Left ventricle myocardium inferior (tissue), 1 donor: ENCODE data around the gene COQ5. TPM values are rescaled to one million over a fixed set of nuclear protein-coding genes. Genes with fewer than 3 reads are reported as not detected.
"Not testable (repeated sequence)": the region's sequence is repeated elsewhere in the genome, so short reads cannot be mapped to it uniquely, and the experiment has no call there.

ENCODE experiments used
- DNase-seq: peaks from one replicate; pipeline ENCODE4 v3.0.0-alpha.2; 2020
- H3K27ac ChIP-seq: fragments of 200-600 bp; replicated peaks from 2 replicates; pipeline ENCODE4 v1.8.0; 2021
- H3K27me3 ChIP-seq: fragments of 200-600 bp; 2 replicates; pipeline ENCODE4 v1.8.0; 2021; ENCODE audit warnings: low read depth
- H3K36me3 ChIP-seq: fragments of 200-600 bp; 2 replicates; pipeline ENCODE4 v1.8.0; 2021
- H3K4me1 ChIP-seq: fragments of 200-600 bp; 2 replicates; pipeline ENCODE4 v1.8.0; 2021
- H3K4me3 ChIP-seq: fragments of 200-600 bp; 2 replicates; pipeline ENCODE4 v1.8.0; 2021; ENCODE audit warnings: mild to moderate bottlenecking, moderate library complexity
- H3K9me3 ChIP-seq: fragments of 200-600 bp; replicated peaks from 2 replicates; pipeline ENCODE4 v1.8.0; 2021
- CTCF ChIP-seq: fragments of 200-600 bp; IDR thresholded peaks from 2 replicates; pipeline ENCODE4 v1.8.0; 2021; ENCODE audit warnings: antibody characterized with exemption, mild to moderate bottlenecking, borderline replicate concordance
- intact Hi-C: fragments of 100-400 bp; cut with micrococcal nuclease; formaldehyde crosslinking; loops from one replicate; pipeline ENCODE4 v1.11.0; 2022
- total RNA-seq: library from RNA; stranded (reverse); fragmentation: NEBNext Ultra II Directional; extraction: Animal tissue kit (Norgen Biotek cat#: 25700); gene quantifications from one replicate; pipeline ENCODE4 v1.2.1, GENCODE V29; 2021
- donor health status: DM: no; HTN: yes; CAD: no; lungs with severe emphysema.

Gene COQ5
- total RNA-seq, 1 donor from 2014 or later, result 41.8 TPM

DNA sequence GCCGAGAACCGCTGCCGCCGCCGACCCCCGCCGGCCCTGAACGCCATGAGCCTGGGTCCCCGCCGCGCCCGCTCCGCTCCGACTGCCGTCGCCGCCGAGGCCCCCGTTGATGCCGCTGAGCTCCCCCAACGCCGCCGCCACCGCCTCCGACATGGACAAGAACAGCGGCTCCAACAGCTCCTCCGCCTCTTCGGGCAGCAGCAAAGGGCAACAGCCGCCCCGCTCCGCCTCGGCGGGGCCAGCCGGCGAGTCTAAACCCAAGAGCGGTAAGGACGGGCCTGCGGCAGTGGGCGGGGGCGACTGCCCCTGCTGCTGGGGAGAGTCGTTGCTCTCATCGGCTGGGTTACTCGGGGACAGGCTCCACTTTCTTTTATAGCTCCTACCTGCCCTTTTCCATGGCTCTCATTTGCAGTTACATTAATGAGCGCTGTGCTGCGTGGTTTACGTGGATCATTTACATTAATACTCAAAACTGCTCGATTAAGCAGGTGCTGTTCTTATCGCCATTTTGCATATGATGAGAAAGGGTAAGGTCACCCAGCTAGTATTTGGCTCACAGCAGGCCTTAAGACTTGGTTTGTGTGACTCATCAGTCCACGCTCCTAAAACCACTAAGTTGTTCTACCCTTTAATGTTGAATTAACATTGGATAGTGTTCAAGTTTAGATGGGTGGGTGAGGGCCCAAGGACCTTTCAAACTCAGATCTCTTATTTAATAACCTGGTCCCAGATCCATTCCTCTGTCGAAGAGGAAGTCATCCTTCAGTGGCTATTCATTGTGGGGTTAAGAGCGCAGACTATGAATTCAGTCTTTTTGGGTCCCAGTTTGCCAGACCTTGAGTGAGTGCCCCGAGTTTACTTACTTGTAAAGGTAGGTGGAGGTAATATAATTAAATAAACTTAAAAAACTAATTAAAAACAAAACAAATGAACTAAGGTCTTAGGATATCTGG is 6.0 kb upstream of the COQ5 start:
- no peak for TF ChIP-seq CTCF
- DNase-seq, result peak; percentile 30
- Histone ChIP-seq H3K4me1 (peaks cover 58% of the 10 kb centered on the region), H3K27ac (peak overlapping the region; percentile 96), H3K36me3 (no peaks in the 10 kb centered on the region), H3K4me3 (peak overlapping the region; percentile 93), H3K9me3 (no peaks in the 10 kb centered on the region), H3K27me3 (no peaks in the 10 kb centered on the region)
- intact Hi-C loops, result no loop called here

DNA sequence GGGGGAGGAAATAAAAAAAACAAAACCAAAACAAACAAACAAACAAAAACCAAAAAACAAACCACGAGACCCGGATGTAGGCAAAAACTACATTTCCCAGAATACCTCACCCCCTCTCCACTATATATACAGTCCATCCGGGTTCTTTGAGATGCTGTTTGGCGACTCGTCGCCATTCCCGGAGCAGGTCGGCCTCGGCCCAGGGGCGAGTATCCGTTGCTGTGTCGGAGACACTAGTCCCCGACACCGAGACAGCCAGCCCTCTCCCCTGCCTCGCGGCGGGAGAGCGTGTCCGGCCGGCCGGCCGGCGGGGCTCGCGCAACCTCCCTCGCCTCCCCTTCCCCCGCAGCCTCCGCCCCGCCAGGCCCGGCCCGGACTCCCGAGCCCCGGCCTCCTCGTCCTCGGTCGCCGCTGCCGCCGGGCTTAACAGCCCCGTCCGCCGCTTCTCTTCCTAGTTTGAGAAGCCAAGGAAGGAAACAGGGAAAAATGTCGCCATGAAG is 5.3 kb upstream of the COQ5 start, which contains the start of gene RNF10:
Gene RNF10 (plus strand): TSS at position 154 of the 500 bp plus-strand sequence. CDS start 456 bp downstream, outside the sequence.
- peaks cover 50% of the 10 kb centered on the region for H3K4me1 ChIP-seq
- H3K36me3 ChIP-seq, result no peaks in the 10 kb centered on the region
- no peak for TF ChIP-seq CTCF
- intact Hi-C loops, result no loop called here
- peak within 1 kb of the TSS; percentile 96 for H3K27ac ChIP-seq
- no peaks in the 10 kb centered on the region for H3K9me3 ChIP-seq
- H3K27me3 ChIP-seq, result no peaks in the 10 kb centered on the region
- peak; percentile 62 for DNase-seq
- H3K4me3 ChIP-seq, result peak within 1 kb of the TSS; percentile 93

DNA sequence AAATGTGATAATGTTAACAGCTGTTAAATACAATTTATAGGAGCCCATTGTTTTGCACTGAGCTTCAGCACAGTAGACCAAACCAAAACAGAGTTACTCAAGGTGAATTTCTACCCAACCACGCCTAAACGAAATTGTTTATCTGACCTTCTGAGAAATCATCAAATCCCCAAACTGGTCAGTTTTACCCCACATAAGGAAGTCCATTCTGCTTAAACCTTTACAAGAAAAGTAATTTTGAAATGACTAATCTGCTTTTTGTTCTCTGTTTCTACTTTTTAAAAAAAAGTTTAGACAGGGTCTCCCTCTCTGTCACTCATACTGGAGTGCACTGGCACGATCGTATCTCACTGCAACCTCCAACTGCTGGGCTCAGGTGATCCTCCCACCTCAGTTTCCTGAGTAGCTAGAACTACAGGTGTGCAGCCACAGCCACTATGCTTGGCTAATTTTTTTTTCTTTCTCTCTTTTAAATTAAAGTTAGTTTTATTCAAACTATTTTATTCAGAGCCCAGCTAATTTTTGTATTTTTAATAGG is 3.8 kb upstream of the COQ5 start:
- Histone ChIP-seq H3K27ac (no peak overlapping the region), H3K4me1 (peaks cover 46% of the 10 kb centered on the region), H3K27me3 (no peaks in the 10 kb centered on the region), H3K36me3 (no peaks in the 10 kb centered on the region), H3K4me3 (no peak overlapping the region), H3K9me3 (no peaks in the 10 kb centered on the region)
- intact Hi-C loops, result no loop called here
- no peak for DNase-seq
- TF ChIP-seq CTCF, result no peak

DNA sequence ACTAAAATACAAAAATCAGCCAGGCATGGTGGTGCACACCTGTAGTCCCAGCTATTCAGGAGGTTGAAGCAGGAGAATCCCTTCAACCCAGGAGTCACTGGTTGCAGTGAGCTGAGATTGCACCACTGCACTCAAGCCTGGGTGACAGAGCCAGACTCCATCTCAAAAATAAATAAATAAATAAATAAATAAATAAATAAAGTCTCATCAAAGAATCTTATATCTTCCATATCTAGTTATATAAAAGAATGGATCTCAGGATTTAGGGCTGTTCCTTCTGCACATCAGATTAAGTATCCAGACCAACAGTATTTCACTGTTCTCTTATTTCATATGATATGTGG is 1.4 kb upstream of the COQ5 start:
- H3K36me3 ChIP-seq, DNase-seq, intact Hi-C loops, H3K27me3 ChIP-seq, H3K9me3 ChIP-seq: not testable (repeated sequence)
- H3K27ac ChIP-seq, result peak overlapping the region; percentile 92
- H3K4me1 ChIP-seq, result peaks cover 22% of the 10 kb centered on the region
- H3K4me3 ChIP-seq, result peak overlapping the region; percentile 76

DNA sequence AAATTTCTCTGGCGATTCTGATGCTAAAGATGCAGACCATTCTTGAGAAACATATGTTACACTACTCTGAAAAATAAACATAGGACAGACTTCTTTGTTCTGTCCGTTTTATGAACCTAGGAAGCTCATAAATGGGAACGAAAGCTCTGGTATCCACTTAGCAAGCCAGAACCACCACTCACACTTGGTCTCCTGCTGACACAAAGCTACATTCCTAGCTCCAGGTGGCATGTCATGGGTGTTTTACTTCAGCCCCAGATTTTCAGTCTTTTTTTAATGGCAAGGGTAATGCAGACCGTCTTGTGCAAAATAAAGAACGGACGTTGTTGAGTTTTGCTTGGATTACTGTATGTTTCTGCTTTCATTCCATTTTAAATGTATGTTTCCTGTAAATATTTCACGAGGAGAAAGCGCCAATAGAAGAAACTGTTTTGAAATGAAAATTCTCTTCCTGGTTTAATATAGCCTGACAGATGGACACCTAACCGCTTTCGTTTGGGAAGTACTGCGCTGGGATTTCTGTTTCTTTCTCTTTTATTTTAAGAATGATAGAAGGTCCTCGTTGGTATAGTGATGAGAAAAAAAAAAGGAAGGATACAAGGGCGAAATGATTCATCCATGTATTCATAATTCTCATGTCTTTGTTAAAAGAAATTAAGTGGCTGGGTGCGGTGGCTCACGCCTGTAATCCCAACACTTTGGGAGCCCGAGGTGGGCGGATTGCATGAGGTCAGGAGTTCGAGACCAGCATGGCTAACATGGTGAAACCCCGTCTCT is 871 bp upstream of the COQ5 start:
- no peak for DNase-seq
- peaks cover 17% of the 10 kb centered on the region for H3K4me1 ChIP-seq
- H3K27ac ChIP-seq, result peak overlapping the region; percentile 92
- intact Hi-C loops, result no loop called here
- H3K27me3 ChIP-seq, result no peaks in the 10 kb centered on the region
- no peaks in the 10 kb centered on the region for H3K36me3 ChIP-seq
- TF ChIP-seq CTCF, result no peak
- no peaks in the 10 kb centered on the region for H3K9me3 ChIP-seq
- H3K4me3 ChIP-seq, result peak overlapping the region; percentile 76
